ENCODE data around the gene HS3ST6. TPM values are rescaled to one million over a fixed set of nuclear protein-coding genes. Genes with fewer than 3 reads are reported as not detected.

The HS3ST6 gene
- total RNA-seq, 1 experiment from 2014 or later, result not detected

- no peaks in the 10 kb centered on the region for H3K4me1 Mint-ChIP-seq (ENCODE audit: low read depth, unreplicated experiment)
- Histone ChIP-seq H3K27me3 (replicated peaks; ENCODE audit: control insufficient read depth, insufficient read depth, low read length) (no peaks in the 10 kb centered on the region), H3K36me3 (ENCODE audit: control insufficient read depth, insufficient read depth, low read length) (no peaks in the 10 kb centered on the region), H3K9me3 (no peaks in the 10 kb centered on the region), H3K4me3 (ENCODE audit: low read depth, low read length) (no peak overlapping the region), H3K4me1 (peaks cover 5% of the 10 kb centered on the region)
- H3K27ac Mint-ChIP-seq (ENCODE audit: unreplicated experiment), result no peak overlapping the region
- intact Hi-C loops (cut with micrococcal nuclease; ENCODE audit: unreplicated experiment), result no loop called here
- ChIA-PET POLR2A (no interaction called here), CTCF (interaction anchor here (1.2 to 1.9 kb wide), 2 partner anchors 9 to 68 kb away, joined by 3 to 8 read pairs; no protein-coding TSS in a partner anchor)
- no peaks in the 10 kb centered on the region for H3K27me3 Mint-ChIP-seq (ENCODE audit: insufficient read depth, unreplicated experiment)
- peak in 1 of 2 experiments; percentile 38 for TF ChIP-seq CTCF (IDR thresholded peaks at IDR 0.05; ENCODE audit: insufficient read depth in 1 of 2, low read depth in 1 of 2, low read length in 1 of 2, severe bottlenecking in 1 of 2, unreplicated experiment in 1 of 2)
- BruUV-seq (replicated peaks), result no TSS peak
- H3K4me3 Mint-ChIP-seq (ENCODE audit: unreplicated experiment), result no peak overlapping the region
- peak in 1 of 2 experiments; percentile 42 for DNase-seq
- H3K36me3 Mint-ChIP-seq (ENCODE audit: insufficient read depth, unreplicated experiment), result no peaks in the 10 kb centered on the region
- H3K9me3 Mint-ChIP-seq (ENCODE audit: unreplicated experiment), result no peaks in the 10 kb centered on the region
These were observed 14.1 kb upstream of the HS3ST6 start for GRCh38 chr16:1932050-1933028.

GRCh38 chr16:1930338-1930720 lies 12.1 kb upstream of the HS3ST6 start:
- Mint-ChIP-seq H3K27me3 (ENCODE audit: insufficient read depth, unreplicated experiment) (no peaks in the 10 kb centered on the region), H3K4me1 (ENCODE audit: low read depth, unreplicated experiment) (no peaks in the 10 kb centered on the region), H3K9me3 (ENCODE audit: unreplicated experiment) (no peaks in the 10 kb centered on the region), H3K36me3 (ENCODE audit: insufficient read depth, unreplicated experiment) (no peaks in the 10 kb centered on the region), H3K27ac (ENCODE audit: unreplicated experiment) (no peak overlapping the region), H3K4me3 (ENCODE audit: unreplicated experiment) (no peak overlapping the region)
- Histone ChIP-seq H3K9me3 (no peaks in the 10 kb centered on the region), H3K27me3 (replicated peaks; ENCODE audit: control insufficient read depth, insufficient read depth, low read length) (no peaks in the 10 kb centered on the region), H3K36me3 (ENCODE audit: control insufficient read depth, insufficient read depth, low read length) (no peaks in the 10 kb centered on the region), H3K4me1 (peaks cover 5% of the 10 kb centered on the region), H3K4me3 (ENCODE audit: low read depth, low read length) (no peak overlapping the region)
- no peak for DNase-seq
- no TSS peak for BruUV-seq (replicated peaks)
- ChIA-PET CTCF (no interaction called here), POLR2A (no interaction called here)
- TF ChIP-seq CTCF (IDR thresholded peaks at IDR 0.05; ENCODE audit: insufficient read depth in 1 of 2, low read depth in 1 of 2, low read length in 1 of 2, severe bottlenecking in 1 of 2, unreplicated experiment in 1 of 2), result no peak
- intact Hi-C loops (cut with micrococcal nuclease; ENCODE audit: unreplicated experiment), result no loop called here

- H3K36me3 Mint-ChIP-seq (ENCODE audit: insufficient read depth, unreplicated experiment), result no peaks in the 10 kb centered on the region
- intact Hi-C loops (cut with micrococcal nuclease; ENCODE audit: unreplicated experiment), result loop anchor here (1.0 kb wide), 1 partner anchor 65 kb away; no protein-coding TSS in a partner anchor
- no peaks in the 10 kb centered on the region for H3K27me3 Mint-ChIP-seq (ENCODE audit: insufficient read depth, unreplicated experiment)
- Histone ChIP-seq H3K27me3 (replicated peaks; ENCODE audit: control insufficient read depth, insufficient read depth, low read length) (no peaks in the 10 kb centered on the region), H3K36me3 (ENCODE audit: control insufficient read depth, insufficient read depth, low read length) (no peaks in the 10 kb centered on the region), H3K4me1 (peaks cover 5% of the 10 kb centered on the region), H3K4me3 (ENCODE audit: low read depth, low read length) (peak overlapping the region; percentile 63), H3K9me3 (no peaks in the 10 kb centered on the region)
- TF ChIP-seq CTCF (IDR thresholded peaks at IDR 0.05; ENCODE audit: insufficient read depth in 1 of 2, low read depth in 1 of 2, low read length in 1 of 2, severe bottlenecking in 1 of 2, unreplicated experiment in 1 of 2), result peak; percentile 32 to 94
- BruUV-seq (replicated peaks), result no TSS peak
- DNase-seq, result peak; percentile 80 to 95
- CTCF ChIA-PET, result interaction anchor here (0.5 to 1.5 kb wide), 3 partner anchors 11 to 74 kb away, joined by 3 to 9 read pairs (median 4); no protein-coding TSS in a partner anchor
- H3K27ac Mint-ChIP-seq (ENCODE audit: unreplicated experiment), result no peak overlapping the region
- H3K9me3 Mint-ChIP-seq (ENCODE audit: unreplicated experiment), result no peaks in the 10 kb centered on the region
- H3K4me3 Mint-ChIP-seq (ENCODE audit: unreplicated experiment), result peak overlapping the region; percentile 69
- POLR2A ChIA-PET, result no interaction called here
- no peaks in the 10 kb centered on the region for H3K4me1 Mint-ChIP-seq (ENCODE audit: low read depth, unreplicated experiment)
These were observed 11.5 kb upstream of the HS3ST6 start for GRCh38 chr16:1929578-1930337.

All from Caco-2 (cell line).